KOPT-K1 (cell line): ENCODE measurements around the gene GRIN3A.

Source experiments
- H3K27ac ChIP-seq: fragments of 200-600 bp; sonication (generic); 2 replicates; pipeline ENCODE4 v1.5.1; 2016; ENCODE audit warnings: antibody characterized with exemption, mild to moderate bottlenecking, low read depth, low read length; ENCODE audit not compliant: poor library complexity, severe bottlenecking
- H3K36me3 ChIP-seq: fragments of 200-600 bp; sonication (generic); 2 replicates; pipeline ENCODE4 v1.5.1; 2017; ENCODE audit warnings: antibody characterized with exemption, mild to moderate bottlenecking, low read length, moderate library complexity; ENCODE audit not compliant: insufficient read depth
- H3K9me3 ChIP-seq: fragments of 200-600 bp; sonication (generic); 2 replicates; pipeline ENCODE4 v1.5.1; 2017; ENCODE audit warnings: antibody characterized with exemption, low read length, mild to moderate bottlenecking; ENCODE audit not compliant: insufficient read depth, poor library complexity, severe bottlenecking

GRIN3A gene

GRCh38 chr9:101675341-101675740 lies 63.1 kb downstream of the GRIN3A start:
- Histone ChIP-seq H3K27ac (no peak overlapping the region), H3K36me3 (no peaks in the 10 kb centered on the region), H3K9me3 (no peaks in the 10 kb centered on the region)

DNA sequence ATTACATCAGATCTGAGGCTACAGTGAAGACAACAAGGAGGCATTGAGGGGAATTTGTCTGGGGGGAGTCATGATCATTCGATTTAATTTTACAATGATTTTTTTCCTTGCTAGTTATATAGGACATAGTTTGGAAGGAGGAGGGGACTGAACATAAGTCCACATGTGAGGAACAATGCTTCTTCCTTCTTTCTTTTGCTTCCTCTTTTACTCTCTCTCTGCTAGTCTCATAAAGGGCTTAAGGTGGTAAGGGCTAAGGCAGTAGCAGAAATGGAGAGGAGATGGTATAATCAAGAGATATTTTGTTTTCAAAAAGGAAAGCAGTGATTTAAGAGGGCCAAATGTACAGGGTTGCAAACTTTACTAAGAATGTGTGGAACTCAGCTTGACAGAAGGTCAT lies 64.3 kb downstream of the GRIN3A start:
- Histone ChIP-seq H3K36me3 (no peaks in the 10 kb centered on the region), H3K27ac (no peak overlapping the region), H3K9me3 (no peaks in the 10 kb centered on the region)

DNA sequence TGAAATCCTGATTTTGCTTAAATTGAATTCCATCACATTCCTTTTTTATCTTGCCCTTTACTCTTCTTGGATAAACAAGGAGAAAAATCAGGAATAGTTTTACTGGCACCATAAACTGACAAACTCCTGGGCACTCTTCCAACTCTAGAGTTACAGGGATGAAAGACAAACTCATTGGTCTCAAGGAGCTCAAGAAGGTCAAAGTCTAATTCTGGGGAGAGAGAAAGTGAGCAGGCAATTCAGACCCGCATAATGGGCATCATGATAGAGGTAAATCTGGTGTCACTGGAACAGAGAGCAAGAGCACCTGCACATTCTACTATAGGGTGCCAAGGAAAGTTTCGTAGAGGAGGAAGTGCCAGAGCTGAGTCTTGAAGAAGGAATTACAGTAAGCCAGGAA lies 64.8 kb downstream of the GRIN3A start:
- H3K9me3 ChIP-seq, result no peaks in the 10 kb centered on the region
- no peaks in the 10 kb centered on the region for H3K36me3 ChIP-seq
- no peak overlapping the region for H3K27ac ChIP-seq

DNA sequence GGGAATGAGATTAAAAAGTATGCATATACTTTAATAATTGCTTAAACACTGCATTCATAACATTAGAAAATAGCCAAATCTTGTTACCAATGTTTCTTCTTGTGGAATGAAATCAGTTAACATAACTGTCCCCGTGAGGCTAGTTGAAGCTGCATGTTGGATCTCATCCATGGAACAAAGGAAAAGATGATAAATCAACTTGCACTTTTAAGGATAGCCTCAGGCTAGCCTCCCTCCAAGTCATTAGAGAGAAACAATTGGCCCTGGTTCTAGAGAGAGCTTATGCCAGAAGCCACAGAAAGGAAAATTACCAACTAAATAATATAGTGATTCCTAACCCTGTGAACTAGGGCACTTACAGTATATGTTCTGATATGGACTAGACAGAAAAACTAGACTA lies 66.9 kb downstream of the GRIN3A start:
- Histone ChIP-seq H3K27ac (no peak overlapping the region), H3K9me3 (no peaks in the 10 kb centered on the region), H3K36me3 (no peaks in the 10 kb centered on the region)

DNA sequence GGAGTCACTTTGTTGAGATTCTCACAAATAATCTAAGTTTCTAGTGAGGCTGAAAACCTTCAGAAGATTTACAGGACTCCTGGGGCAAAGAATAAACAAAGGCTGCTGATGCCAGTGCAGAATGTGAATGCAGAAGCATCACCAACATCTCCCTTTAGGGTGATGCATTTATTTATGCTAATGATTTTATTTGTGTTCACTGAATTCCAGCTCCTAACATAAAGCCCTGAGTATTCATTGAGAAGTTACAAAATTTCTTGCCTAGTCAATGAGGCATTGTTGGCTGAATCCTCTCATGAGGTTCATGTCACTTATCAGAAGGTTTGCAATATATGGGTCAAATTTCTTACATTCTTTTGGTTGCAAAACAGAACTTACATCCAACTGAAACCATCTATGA lies 70.0 kb downstream of the GRIN3A start:
- H3K9me3 ChIP-seq, result no peaks in the 10 kb centered on the region
- H3K27ac ChIP-seq, result no peak overlapping the region
- no peaks in the 10 kb centered on the region for H3K36me3 ChIP-seq

DNA sequence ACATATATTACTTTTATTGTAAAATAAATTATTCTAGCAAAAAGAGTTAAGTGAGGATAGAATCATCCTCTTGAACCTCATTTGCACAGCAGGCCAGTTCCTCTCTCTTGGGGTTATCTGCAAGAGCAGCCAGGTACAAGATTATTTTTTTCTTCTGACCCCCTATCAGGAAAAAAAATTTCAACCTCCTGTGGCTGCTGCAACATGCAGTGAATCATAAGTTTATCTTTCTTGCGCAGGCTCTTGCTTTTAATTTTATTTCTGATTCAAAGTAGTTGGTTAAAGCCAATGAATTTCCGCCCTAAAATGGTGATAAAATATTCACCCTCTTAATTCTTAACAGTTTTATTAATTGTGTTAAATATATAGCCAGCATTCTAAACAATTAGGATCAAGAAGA lies 74.0 kb downstream of the GRIN3A start:
- H3K36me3 ChIP-seq, result no peaks in the 10 kb centered on the region
- H3K9me3 ChIP-seq, result no peaks in the 10 kb centered on the region
- no peak overlapping the region for H3K27ac ChIP-seq

DNA sequence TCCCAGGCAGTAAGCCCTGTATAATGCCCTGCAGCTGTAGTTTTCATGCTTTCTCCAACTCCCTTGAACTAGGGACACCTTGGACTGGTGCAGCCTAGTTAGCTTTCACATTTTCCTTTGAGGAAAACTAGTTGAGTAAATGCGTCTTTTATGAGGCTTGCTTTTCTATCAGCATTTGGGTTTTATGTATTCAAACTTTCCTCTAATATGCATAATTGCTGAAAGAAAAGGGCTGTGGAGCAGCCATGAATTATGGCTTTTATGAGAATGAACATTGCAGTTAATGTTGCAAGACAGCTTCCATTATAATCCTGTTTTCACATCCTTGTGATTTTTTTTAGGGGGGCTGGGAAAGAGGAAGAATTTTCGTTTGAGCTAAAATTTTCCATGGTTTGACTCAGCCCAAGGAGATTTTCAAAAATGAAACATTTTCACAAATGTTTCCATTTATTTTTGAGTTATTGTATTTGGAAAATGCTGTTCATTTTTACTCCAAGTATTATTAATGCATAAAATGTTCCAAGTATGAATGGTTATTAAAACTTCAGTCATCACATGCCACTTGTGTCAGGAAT lies 85.8 kb downstream of the GRIN3A start:
- H3K27ac ChIP-seq, result no peak overlapping the region
- no peaks in the 10 kb centered on the region for H3K36me3 ChIP-seq
- H3K9me3 ChIP-seq, result no peaks in the 10 kb centered on the region

GRCh38 chr9:101650142-101650541 lies 88.3 kb downstream of the GRIN3A start:
- H3K36me3 ChIP-seq, result no peaks in the 10 kb centered on the region
- no peaks in the 10 kb centered on the region for H3K9me3 ChIP-seq
- no peak overlapping the region for H3K27ac ChIP-seq

- no peaks in the 10 kb centered on the region for H3K36me3 ChIP-seq
- H3K9me3 ChIP-seq, result no peaks in the 10 kb centered on the region
- H3K27ac ChIP-seq, result no peak overlapping the region
These were observed 90.0 kb downstream of the GRIN3A start for GRCh38 chr9:101648493-101648892.

DNA sequence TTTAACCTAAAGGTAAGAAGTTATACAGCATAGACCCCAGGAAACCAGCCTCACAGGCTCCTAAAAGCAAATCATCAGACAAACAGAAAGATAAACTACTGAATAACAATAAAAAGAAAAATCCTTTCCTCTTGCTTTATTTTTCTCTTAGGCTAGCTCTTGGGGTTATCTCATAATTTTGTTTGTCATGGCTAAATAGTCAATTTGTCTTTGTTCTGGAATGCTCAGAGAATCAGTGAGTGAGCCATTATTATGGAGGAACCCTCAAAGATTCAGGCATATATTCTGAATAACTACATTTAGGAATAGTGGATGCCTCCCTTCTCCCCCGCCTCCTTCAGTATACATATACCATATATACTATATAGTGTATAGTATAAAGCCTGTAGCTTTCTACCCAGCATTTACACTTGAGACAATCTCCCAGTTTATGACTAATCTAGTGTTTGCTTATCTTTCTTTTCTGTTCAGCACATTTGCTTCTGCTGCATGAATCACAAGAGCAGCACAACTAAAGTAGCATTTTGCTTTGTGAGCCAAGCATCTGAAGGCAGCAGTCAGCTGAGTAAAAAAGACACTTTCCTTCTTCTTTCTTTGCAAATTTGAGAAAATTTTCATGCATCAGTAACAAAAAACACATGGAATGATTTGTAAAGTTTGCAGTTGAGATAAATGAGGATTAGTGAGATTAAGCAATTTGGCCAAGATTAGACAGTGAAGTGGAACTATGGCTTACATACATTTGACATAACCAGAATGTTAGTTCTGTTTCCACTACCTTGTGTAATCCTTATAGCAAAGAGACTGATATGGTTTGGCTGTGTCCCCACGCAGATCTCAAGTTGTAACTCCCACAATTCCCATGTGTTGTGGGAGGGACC lies 98.4 kb downstream of the GRIN3A start:
- Histone ChIP-seq H3K27ac (no peak overlapping the region), H3K36me3 (no peaks in the 10 kb centered on the region), H3K9me3 (no peaks in the 10 kb centered on the region)

DNA sequence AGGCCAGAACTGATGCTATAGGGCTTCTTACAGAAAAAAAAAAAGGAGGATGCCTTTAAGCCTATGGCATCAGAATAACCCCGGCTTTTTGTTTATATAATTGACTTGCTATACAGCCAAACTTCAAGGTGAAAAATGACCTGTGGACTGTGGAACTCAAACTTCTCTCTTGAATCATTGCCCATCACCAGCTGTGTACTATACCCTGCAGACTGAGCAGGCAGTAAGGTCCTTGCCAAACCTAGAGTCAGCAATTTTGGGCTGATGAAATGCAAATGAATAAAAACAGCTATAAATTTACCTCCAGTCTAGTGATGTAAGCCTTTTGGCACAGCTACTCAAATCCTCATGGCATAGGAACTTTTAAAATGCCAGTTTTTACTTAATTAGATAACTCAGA lies 99.1 kb downstream of the GRIN3A start:
- Histone ChIP-seq H3K9me3 (no peaks in the 10 kb centered on the region), H3K27ac (no peak overlapping the region), H3K36me3 (no peaks in the 10 kb centered on the region)

DNA sequence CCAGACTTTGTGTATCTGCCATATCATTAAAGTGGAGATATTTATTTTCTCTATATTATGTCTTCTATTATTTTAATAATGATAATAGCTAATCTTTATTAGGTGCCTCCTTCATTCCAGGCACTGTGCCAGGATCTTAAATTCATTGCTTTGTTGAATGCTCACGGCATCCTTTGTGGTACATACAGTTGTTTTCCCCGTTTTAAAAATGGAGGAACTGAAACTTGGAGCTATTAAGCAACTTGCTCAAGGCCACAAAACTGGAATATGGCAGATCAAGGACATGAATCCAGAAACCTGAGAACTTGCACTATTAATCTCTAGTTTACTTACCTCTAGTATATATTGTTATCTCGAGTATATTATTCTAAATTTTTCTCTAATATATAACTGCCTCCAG lies 102.2 kb downstream of the GRIN3A start:
- Histone ChIP-seq H3K9me3 (no peaks in the 10 kb centered on the region), H3K36me3 (no peaks in the 10 kb centered on the region), H3K27ac (no peak overlapping the region)

GRCh38 chr9:101635473-101635872 lies 103.0 kb downstream of the GRIN3A start:
- Histone ChIP-seq H3K36me3 (no peaks in the 10 kb centered on the region), H3K9me3 (no peaks in the 10 kb centered on the region), H3K27ac (no peak overlapping the region)

DNA sequence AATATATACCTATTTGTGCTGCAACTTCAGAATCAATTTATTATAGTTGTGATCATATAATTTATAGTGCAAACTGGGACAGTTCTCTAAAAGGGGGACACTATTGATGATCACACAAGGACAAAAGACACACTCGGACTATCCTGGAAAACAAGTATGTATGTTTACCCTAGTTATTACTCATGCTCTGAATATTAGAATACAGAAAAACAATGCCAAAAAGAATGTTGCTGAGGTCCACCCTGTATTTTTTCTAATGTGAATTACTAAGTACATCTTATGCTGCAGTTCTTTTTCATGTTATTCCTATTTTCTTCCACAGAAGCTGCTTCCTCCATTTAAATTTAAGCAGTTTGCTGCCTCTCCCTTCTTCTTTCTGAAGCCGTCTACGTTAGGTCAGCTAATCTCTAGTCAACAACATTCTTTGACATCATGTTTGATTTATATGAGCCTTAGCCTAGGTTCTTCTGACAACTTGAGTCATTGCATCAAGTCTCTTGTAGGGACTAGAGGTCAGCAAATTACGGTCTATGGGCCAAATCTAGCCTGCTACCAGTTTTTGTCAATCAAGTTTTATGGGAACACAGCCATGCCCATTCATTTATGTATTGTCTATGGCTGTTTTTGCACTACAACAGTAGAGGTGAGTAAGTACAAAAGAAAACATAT lies 103.6 kb downstream of the GRIN3A start:
- H3K36me3 ChIP-seq, result no peaks in the 10 kb centered on the region
- H3K9me3 ChIP-seq, result no peaks in the 10 kb centered on the region
- no peak overlapping the region for H3K27ac ChIP-seq

DNA sequence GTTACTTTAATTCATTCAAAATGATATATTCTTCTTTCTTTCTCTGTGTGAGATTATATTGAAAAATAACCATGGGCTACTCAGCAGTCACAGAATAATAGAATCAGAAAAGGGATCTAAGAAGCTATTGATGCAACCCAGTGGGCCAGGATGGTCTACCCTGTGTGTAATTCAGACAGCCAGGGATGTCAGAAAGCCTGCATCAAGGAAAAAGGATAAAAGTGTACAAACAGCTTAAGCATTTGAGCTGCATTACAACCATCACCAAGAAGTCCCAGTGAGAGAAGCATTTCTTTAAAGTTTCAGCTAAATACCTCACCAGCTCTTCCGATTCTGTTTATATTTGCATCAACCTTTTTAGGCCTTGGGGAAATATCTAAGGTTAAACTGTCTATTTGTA lies 105.8 kb downstream of the GRIN3A start:
- Histone ChIP-seq H3K27ac (no peak overlapping the region), H3K36me3 (no peaks in the 10 kb centered on the region), H3K9me3 (no peaks in the 10 kb centered on the region)
